GM21423 (cell line): ENCODE results near the gene GLRX2.
A peak's percentile ranks its signal among the peaks of the same experiment; 100 is the strongest.
"Not testable (repeated sequence)": the region's sequence is repeated elsewhere in the genome, so short reads cannot be mapped to it uniquely, and the experiment has no call there.

Source experiments
- ATAC-seq: cut with Tn5 transposase; IDR thresholded peaks from one replicate; pipeline ENCODE4 v1.9.1; 2021; ENCODE audit warnings: mild to moderate bottlenecking, moderate library complexity; ENCODE audit not compliant: unreplicated experiment

GLRX2 gene, protein sequence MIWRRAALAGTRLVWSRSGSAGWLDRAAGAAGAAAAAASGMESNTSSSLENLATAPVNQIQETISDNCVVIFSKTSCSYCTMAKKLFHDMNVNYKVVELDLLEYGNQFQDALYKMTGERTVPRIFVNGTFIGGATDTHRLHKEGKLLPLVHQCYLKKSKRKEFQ

DNA sequence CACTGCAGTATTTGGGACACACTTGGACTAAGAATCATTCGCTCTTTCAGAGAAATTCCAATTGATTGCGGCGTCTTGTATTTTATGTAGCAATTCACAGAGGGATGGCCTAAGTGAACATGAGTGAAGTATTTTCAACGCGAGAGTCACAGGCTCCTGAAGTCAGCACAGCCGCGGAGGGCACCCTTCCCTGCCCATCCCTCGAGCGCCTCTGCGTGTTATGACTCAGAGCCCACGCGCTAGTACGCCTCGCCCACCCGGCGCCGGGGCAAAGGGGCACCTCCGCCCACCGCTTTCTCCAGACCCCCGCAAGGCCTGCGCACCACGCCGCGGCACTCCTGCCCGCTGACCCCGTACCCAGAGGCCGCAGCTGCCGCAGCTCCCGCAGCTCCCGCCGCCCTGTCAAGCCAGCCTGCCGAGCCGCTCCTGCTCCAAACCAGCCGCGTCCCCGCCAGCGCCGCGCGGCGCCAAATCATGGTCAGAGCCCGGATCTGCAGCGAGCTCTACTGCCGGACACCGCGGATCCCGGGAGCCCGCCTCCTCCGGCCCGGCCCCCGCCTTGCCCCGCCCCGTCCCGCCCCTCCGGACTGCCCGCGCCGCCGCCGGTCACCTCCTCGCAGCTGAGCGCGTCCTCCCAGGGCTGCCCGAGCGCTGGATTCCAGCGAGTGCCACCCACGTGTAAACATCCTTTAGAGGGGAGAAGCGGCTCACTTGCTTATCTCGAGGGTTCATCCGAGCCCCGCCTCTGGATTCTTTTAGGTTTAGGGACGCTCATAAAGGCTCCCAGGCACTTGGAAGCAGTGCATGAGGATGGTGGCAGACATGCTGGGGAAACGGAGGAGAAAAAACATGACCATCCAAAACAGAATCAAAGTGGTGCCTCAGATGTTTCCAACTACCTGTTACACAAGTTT, at the start of gene GLRX2:
Gene GLRX2, minus strand, starts transcription at position 508 of the 914 bp plus-strand sequence. Its CDS starts 32 bp downstream, at position 476.
- peak; percentile 91 for ATAC-seq

DNA sequence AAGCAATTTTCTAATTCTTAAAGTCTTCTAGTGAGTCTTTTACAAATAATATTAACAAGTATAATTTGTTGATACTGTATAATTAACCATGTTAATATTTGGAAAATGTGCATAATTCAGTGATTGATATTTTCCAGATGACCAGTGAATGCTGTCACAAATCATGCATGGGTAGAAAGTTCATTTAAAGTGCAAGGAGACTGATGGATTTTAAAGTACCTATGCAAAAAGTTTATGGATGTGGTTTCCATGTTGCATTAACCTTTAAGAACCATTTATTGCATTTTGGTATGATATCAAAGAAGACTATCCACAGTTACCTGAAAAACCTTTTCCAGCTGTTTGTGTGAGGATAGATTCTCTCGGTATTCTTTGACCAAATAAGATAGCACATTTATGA, 39.8 kb upstream of the GLRX2 start:
- ATAC-seq, result no peak

DNA sequence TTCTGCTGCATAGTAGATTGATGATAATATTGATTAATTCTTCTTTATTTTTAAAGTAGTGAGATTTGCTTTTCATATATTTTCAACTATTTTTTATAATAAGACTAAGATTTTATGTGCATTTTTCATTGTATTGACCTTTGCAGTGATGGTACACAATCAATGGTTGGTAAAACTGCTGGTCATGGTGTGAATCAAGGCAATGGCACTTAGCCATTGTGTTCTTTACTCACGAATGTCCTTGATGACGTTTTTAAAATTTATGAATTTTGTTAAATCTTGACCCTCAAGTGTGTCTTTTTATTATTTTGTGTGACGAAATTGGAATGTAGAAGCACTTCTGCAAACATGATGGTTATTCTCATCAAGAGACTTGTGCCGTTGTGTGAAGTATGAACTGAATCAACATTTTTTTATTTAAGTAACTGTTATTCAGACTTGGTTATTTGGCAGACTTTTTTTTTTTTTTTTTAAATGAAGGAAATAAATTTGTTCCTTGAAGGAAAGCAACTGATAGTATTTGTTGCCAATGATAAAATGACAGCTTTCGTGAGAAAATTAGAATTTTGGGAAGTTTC, 39.2 kb upstream of the GLRX2 start:
- ATAC-seq, result no peak

DNA sequence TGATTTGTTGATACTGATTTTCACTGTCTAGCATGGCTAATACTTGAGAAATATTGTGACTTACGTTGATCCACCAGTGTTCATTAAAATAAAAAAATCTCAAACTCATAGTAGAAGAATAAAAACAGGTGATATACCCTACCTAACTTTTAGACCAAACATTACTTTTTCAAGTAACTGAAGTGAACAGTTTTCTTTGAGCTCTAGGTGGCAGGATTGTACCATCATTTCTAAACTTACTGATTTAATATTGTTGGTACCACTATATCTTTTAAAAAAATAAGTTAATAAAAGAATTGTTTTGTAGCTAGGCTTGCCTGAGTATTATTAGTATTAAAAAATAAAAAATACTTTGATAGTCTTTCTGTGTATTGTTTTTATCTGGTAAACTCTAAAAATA, 38.1 kb upstream of the GLRX2 start:
- no peak for ATAC-seq

DNA sequence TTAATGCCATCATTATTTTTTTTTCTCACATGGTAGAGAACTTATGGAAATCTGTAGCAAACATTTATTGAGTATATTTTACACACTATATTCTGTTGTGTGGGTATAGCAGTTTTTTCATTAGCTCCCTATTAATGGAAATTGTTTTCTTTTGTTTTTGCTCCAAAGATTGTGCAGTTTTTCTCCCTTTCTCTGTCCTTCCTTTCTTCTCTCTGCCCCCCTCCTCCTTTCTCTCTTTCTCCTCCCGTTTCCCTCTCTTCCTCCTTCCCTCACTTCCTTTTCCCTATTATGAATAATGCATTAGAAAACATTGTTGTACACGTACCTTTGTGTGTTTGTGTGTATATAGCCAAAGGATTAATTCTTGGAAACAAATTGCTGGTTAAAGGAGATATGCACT, 37.2 kb upstream of the GLRX2 start:
- no peak for ATAC-seq

DNA sequence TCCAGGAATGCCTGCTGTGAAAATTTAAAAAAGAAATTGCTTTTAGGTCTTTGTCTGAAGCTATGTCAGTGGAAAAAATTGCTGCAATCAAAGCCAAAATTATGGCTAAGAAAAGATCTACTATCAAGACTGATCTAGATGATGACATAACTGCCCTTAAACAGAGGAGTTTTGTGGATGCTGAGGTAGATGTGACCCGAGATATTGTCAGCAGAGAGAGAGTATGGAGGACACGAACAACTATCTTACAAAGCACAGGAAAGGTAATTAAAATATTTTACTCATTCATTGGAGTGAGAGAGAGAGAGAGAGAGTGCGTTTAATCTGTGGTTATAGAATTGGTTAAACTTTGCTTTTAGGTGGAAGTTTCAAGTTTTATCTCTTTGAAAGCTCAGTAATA, 36.6 kb upstream of the GLRX2 start:
- no peak for ATAC-seq

DNA sequence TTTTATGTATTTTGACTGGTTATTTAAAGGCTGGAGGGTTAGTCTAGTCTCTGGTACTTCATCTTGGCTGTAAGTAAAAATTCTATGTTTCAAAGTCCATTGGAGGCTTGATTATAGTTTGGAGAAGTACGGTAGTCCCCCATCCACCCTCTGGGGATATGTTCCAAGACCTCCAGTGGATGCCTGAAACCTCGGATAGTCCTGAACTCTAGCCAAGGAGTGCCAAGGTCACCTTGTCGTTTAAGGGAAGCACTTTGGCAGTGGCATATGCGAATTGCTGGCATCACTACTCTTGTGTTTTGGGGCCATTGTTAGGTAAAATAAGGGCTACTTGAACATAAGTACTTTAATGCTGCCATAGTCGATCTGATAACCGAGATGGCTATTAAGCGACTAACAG, 35.0 kb upstream of the GLRX2 start:
- no peak for ATAC-seq

DNA sequence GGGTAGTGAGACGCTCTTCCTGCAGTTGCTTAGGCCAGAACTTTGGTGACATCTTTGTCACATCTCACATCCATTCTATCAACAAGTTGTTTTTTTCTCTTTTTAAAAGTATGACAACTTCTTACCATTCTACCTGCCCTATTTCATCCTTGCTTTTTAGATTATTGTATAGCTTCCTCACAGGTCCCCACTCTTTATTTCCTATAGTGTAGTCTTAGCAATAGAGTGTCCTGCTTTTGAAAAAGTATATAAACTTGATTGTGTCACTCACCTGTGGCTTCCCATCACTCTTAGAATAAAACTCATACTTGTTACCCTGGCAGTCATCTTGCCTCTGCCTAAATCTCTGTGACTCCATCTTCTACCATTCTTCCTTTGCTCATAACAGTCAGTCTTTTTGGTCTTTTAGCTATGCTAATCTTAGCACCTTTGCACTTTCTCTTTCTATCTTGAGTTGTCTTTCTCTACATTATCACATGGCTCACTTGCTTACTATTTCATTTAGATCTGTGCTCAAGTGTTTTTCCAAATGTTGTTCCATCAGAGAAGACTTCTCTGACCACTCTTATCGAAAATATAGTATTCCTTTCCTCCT, 26.1 kb upstream of the GLRX2 start:
- ATAC-seq, result no peak

DNA sequence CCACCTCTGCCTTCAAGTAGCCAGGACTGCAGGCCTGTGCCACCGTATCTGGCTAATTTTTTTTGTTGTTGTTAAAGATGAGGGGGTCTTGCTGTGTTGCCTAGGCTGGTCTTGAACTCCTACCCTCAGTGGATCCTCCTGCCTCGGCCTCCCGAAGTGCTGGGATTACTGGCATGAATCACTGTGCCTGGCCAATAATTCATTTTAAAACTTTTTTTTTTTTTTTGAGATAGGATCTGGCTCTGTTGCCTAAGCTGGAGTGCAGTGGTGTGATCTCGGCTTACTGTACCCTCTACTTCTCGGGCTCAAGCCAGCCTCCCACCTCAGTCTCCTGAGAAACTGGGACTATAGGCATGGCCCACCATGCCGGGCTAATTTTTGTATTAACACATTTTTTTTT, 20.2 kb upstream of the GLRX2 start:
- ATAC-seq, result no peak

DNA sequence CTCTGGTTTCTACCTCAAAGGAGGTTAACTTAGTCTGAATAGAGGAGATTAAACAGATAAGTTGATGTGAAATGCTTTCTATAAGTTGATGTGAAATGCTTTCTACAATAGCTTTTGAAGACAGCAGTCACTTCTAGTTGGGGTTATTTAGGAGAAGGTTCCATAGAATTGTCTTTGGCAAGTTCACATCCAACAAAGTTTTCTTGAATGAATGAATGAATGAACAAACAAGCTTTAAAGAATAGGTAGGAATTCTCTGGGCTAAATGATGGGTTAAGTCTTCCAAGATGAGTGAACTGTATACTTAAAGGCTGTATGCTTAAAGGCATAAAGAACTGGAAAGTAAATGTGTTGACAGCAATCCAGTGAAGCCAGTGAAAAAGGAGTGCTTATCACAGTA, 18.5 kb upstream of the GLRX2 start:
- ATAC-seq, result no peak

DNA sequence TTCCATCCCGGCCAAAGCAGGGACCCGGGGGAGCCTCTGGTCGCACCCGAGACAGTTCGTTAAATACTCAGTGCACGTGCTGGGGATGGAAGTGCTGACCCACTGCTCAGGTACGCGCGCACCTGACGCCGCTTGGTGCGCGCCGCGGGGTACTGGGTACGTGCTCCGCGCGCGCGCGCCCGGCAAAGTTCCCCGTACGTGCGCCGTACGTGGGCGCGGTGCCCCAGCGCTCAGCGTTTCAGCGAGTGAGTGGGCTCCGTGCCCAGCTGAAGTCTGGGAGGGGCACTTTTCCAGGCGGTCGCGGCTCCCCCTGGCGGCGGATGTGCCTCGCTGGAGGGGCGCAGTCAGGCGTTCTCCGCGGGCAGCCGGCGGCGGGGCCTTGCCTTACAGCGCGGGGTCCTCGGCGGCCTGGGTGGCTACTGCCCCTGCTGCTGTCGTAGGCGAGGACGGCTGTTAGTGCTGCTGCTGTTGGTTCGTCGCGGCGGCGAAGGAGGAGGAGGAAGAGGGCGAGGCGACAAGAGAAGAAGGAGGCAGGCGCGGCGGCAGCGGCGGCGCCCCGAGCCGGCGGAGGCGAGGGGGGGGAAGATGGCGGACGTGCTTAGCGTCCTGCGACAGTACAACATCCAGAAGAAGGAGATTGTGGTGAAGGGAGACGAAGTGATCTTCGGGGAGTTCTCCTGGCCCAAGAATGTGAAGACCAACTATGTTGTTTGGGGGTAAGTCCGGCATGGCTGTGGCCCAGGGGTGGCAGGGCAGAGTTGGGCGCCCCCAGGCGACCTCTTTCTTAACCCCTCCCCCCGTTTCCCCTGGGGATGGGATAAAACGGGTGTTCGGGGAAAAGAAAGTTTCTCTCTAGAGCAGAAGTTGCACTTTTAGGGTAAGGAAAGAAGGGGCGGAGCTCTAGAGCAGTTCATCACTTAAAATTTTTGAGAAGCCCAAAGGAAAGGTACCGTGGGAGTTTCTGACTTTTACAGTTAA, 16.7 kb upstream of the GLRX2 start, which contains the start of gene CDC73:
Gene CDC73, plus strand, starts transcription at position 416 of the 978 bp plus-strand sequence. Its CDS starts 170 bp downstream, at position 586.
- peak; percentile 91 for ATAC-seq

DNA sequence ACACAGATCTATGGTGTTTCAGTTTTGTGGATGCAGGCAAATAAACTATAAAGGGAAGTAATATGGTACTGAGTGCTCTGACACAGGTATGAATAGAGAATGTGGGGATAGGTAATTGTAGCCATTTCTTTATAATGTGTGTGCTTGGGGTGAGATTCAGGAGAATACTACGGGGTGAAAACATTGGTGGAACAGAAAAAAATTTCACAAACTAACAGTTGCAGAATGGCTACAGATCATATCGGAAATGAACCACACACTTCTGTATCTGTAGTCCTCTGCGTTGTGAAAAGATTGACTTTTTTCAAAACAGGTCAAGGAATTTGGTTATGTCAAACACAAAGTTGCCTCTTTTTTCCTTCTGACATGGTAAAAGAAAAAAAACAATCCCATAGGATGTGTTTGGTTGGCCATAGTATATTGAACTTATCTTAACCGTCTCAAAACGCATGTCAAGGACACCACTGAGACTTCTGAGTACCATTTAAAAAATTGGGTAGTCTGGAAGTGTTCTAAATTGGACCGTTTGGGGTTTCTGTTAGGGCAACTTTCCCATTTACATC, 15.5 kb upstream of the GLRX2 start:
- no peak for ATAC-seq

DNA sequence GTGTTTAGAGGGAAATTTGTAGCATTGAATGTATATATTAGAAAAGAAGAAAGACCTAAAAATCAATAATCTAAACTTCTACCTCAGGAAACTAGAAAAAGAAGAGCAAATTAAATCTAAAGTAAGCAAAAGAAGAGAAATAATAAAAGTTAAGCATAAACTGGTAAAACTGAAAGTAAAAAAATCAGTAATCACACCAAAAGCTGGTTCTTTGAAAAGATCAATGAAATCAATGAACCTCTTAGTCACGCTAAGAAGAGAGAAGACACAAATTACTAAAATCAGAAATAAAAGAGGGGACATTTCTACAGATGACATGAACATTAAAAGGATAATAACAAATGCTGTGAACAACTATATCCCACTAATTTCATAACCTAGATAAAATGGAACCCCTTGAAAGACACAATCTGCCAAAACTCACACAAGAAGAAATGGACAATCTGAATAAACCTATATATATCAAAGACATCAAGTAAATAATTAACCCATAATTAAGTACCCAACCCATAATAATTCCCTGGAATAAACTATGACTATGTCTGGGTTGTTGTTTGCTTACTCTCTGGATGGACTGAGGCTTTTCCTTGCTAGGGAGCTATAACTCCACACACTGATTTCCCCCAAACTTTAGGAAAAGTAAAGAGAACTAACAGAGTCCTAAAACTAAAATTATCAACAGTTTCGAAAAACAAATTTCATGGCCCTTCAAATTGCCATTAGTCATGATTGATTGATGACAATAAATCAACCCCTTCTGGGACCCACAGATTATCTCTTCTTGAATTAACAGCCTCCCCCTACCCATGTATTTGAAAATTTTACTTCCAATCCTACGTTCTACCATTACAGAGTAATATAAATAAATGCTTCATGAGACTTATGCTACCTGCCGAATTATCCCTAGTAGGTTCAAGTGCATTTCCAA, 13.9 kb upstream of the GLRX2 start:
- no peak for ATAC-seq

DNA sequence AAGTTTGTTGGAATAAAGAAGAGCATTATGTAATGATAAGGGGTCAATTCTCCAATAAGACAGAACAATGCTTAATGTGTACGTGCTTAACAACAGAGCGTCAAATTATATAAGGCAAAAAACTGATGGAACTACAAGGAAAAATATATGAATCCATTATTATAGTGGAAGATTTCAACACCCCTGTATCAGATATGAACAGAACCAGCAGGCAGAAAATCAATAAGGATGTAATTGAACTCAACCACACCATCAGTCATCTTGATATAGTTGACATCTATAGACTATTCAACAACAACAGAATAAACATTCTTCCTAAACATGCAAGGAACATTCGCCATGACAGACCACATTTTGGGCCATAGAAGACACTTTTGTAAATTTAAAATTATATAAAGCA, 13.0 kb upstream of the GLRX2 start:
- ATAC-seq, result no peak

DNA sequence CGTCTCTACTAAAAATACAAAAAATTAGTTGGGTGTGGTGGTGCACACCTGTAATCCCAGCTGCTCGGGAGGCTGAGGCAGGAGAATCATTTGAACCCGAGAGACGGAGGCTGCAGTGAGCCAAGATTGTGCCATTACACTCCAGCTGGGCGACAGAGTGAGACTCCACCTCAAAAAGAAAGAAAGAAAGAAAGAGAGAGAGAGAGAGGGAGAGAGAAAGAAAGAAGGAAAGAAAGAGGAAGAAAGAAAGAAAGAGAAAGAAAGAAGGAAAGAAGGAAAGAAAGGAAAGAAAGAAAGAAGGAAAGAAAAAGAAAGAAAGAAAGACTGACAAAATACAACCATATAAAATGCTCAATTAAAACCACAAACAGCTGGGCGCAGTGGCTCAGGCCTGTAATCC, 12.0 kb upstream of the GLRX2 start:
- ATAC-seq, result not testable (repeated sequence)

DNA sequence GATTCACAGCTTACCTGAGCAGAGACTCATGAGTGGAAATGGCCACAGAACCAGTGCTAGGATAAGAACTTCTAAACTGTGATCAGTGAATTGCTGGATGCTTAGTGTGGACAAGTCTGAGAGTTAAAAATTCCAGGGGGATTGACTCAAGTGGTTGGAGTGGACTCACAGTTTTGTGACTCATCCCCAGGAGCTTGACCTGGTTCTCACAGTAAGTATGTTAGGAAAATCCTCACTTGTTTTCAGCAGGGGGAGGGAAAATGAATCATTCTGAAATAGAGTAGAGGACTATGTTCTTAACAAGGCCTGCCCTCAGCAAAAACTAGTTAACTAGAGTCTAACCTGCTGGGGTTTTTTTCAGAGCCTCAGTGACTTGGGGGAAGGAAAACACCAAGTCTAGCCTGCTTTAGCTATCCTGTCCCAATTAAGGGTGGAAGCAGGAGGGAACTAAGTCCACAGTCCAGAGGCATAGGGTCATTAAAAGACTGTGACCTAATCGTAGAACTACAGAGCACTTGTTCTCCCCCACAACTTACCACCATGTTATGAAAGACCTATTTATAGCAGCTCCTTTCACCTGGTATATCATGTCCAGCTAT, 10.5 kb upstream of the GLRX2 start:
- ATAC-seq, result no peak

DNA sequence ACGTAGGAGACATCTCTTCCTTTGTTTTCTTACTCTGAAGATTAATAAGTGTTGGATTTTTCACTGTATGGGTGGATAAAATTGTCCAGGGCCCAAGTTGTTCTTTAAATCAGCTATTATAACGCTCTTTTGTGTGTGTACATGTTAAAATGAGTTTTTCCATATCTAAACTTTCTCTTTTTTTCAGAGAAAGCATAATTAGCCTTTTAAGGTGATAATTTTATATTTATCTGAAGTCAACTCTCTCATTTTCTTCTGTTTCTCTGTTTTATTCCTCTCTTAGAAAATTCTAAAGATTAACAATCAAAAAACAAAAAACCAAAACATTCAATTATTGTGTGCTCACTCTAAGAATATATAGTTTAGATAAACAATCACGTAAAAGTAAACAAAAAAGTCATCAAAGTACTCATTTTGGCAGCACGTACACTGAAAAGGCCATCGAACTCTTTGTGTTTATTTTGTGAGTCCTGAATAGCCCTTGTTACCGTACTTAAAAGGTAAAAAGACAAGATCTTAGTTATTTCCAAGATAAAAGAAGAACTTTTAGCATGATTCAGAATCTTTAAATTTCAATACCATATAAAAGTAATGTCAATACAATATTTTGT, 9.4 kb upstream of the GLRX2 start:
- ATAC-seq, result no peak

DNA sequence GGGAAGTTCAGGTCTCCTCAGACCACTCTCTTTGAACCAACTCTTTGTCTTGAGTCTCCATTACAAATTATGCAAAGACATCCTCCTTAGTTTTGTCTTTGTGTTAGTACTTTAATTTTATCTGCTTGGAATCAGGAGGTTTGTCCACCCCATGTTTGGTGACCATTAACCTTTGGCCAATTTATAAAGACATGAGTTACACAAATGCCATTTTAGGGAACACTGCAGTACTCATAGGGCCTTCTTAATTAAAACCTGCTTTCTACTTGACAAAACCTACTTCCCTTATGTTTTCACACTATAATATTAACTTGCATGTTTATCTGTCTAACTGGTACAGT, 8.7 kb upstream of the GLRX2 start:
- no peak for ATAC-seq
